Adrenal gland (tissue), 5 donors: Measurements from ENCODE around the gene CALML6.

Source experiments
- CTCF ChIP-seq, 6 experiments: fragments of 450-650 bp in 4 of 6; fragments of 200-600 bp in 2 of 6; sonication (generic) in 1 of 6; IDR thresholded peaks; 1 replicate in 5 of 6; 2 replicates in 1 of 6; pipeline versions ENCODE4 v1.5.1 to v1.8.0; 2016 to 2021; ENCODE audit warnings: antibody characterized with exemption in 6 of 6, mild to moderate bottlenecking in 2 of 6, moderate library complexity in 1 of 6
- POLR2A ChIP-seq, 2 donors: fragments of 450-650 bp; IDR thresholded peaks; one replicate each; pipeline ENCODE4 v1.6.1; 2017; ENCODE audit warnings: antibody characterized with exemption in 2 of 2, mild to moderate bottlenecking in 2 of 2, moderate library complexity in 1 of 2
- donor health status: DM: no; HTN: no; CAD: no.

- TF ChIP-seq CTCF (IDR thresholded peaks at IDR 0.05) = no peak
- TF ChIP-seq POLR2A (IDR thresholded peaks at IDR 0.05) = no peak
Measured at GRCh38 chr1:1915911-1916840, 1.1 kb downstream of the CALML6 start.
